Astrocyte (in vitro differentiated cells and primary cell): ENCODE measurements around the gene HDC.

Experiments used
- CTCF ChIP-seq: IDR thresholded peaks from 2 replicates; pipeline ENCODE4 v1.5.1; 2011; ENCODE audit warnings: low read depth, mild to moderate bottlenecking, inconsistent platforms, low read length, moderate library complexity; ENCODE audit not compliant: insufficient read depth
- EZH2 ChIP-seq: IDR thresholded peaks from 2 replicates; pipeline ENCODE4 v1.6.1; 2012; ENCODE audit warnings: mild to moderate bottlenecking, low read length, inconsistent platforms; ENCODE audit not compliant: insufficient read depth

- TF ChIP-seq CTCF (no peak), EZH2 (no peak)
Measured at GRCh38 chr15:50256188-50257041, 9.1 kb downstream of the HDC start.
